OCI-LY1 (cell line): ENCODE results near the gene ADAMTSL2.

ENCODE experiments used
- H2AFZ ChIP-seq: fragments of 200-600 bp; sonication (generic), shearing (Covaris generic); 2 replicates; pipeline ENCODE4 v1.6.0; 2014; ENCODE audit warnings: antibody characterized with exemption, mild to moderate bottlenecking, low read length
- H3F3A ChIP-seq: fragments of 200-600 bp; sonication (generic), shearing (Covaris generic); 2 replicates; pipeline ENCODE4 v1.6.0; 2014; ENCODE audit warnings: mild to moderate bottlenecking, antibody characterized with exemption, low read length, moderate library complexity; ENCODE audit not compliant: insufficient read depth
- H3K27ac ChIP-seq: fragments of 200-600 bp; sonication (generic); 2 replicates; pipeline ENCODE4 v1.5.1; 2014; ENCODE audit warnings: low read length, mixed run types, mild to moderate bottlenecking, low read depth; ENCODE audit not compliant: poor library complexity, severe bottlenecking
- H3K27me3 ChIP-seq: fragments of 200-600 bp; sonication (generic); 2 replicates; pipeline ENCODE4 v1.6.0; 2014; ENCODE audit warnings: antibody characterized with exemption, mild to moderate bottlenecking, low read length, moderate library complexity; ENCODE audit not compliant: insufficient read depth
- H3K36me3 ChIP-seq: fragments of 200-600 bp; sonication (generic); 2 replicates; pipeline ENCODE4 v1.6.1; 2014; ENCODE audit warnings: mild to moderate bottlenecking, antibody characterized with exemption, low read length, moderate library complexity, mixed read lengths; ENCODE audit not compliant: insufficient read depth
- H3K4me1 ChIP-seq: fragments of 200-600 bp; sonication (generic); 2 replicates; pipeline ENCODE4 v1.5.1; 2014; ENCODE audit warnings: mild to moderate bottlenecking, low read length, moderate library complexity; ENCODE audit not compliant: insufficient read depth, severe bottlenecking
- H3K4me2 ChIP-seq: fragments of 200-600 bp; sonication (generic), shearing (Covaris generic); 2 replicates; pipeline ENCODE4 v1.6.1; 2014; ENCODE audit warnings: low read length
- H3K4me3 ChIP-seq: fragments of 200-600 bp; sonication (generic); 2 replicates; pipeline ENCODE4 v1.5.1; 2014; ENCODE audit warnings: low read length, low read depth, mild to moderate bottlenecking, mixed read lengths; ENCODE audit not compliant: poor library complexity, severe bottlenecking
- H3K79me2 ChIP-seq: fragments of 200-600 bp; shearing (Covaris generic); 2 replicates; pipeline ENCODE4 v1.6.1; 2016; ENCODE audit warnings: mixed run types, low read length, mixed read lengths; ENCODE audit not compliant: insufficient read depth
- H3K9ac ChIP-seq: fragments of 200-600 bp; sonication (generic), shearing (Covaris generic); 2 replicates; pipeline ENCODE4 v1.6.1; 2014; ENCODE audit warnings: mild to moderate bottlenecking, low read length, mixed read lengths
- H3K9me2 ChIP-seq: fragments of 200-600 bp; sonication (generic), shearing (Covaris generic); 2 replicates; pipeline ENCODE4 v1.6.1; 2014; ENCODE audit warnings: low read depth, mild to moderate bottlenecking, low read length, mixed read lengths
- H3K9me3 ChIP-seq: fragments of 200-600 bp; shearing (Covaris generic); 2 replicates; pipeline ENCODE4 v1.6.1; 2014; ENCODE audit warnings: low read length, mixed read lengths
- H4K20me1 ChIP-seq: fragments of 200-600 bp; sonication (generic), shearing (Covaris generic); 2 replicates; pipeline ENCODE4 v1.6.0; 2016; ENCODE audit warnings: mild to moderate bottlenecking, low read length; ENCODE audit not compliant: insufficient read depth
- EZH2 ChIP-seq: fragments of 200-600 bp; sonication (generic), shearing (Covaris generic); IDR thresholded peaks from 2 replicates; pipeline ENCODE4 v1.8.0; 2017; ENCODE audit warnings: borderline replicate concordance, mixed run types, mild to moderate bottlenecking, antibody characterized with exemption, low read length, moderate library complexity, mixed read lengths
- TF ChIP-seq, protein P1 (sequence below): fragments of 200-600 bp; sonication (generic), shearing (Covaris generic); IDR thresholded peaks from 2 replicates; pipeline ENCODE4 v1.5.1; 2017; ENCODE audit warnings: mild to moderate bottlenecking, antibody characterized with exemption, low read length, moderate library complexity, mixed read lengths

ADAMTSL2 gene

DNA sequence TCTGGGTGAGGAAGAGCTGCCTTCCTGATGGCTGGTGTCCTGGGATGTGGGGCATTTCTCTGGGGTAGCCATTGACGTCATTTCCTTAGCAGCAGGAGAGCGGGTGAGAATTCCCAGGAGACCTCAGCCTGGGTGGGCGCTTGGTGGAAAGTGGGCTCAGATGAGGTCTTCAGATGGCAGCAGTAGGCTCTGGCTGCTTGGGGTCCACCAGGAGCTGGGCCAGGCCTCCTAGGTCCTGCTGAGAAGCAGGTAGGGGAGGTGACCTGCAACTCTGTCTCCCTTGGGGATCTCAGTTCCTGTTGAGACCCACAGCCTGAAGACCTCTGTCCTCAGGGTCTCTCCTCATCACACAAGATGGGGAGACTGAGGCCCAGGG lies 43.2 kb downstream of the ADAMTSL2 start:
- no peak overlapping the region for H2AFZ ChIP-seq
- no peak overlapping the region for H3K27ac ChIP-seq
- no peaks in the 10 kb centered on the region for H3F3A ChIP-seq
- no peak overlapping the region for H3K4me2 ChIP-seq
- no peak overlapping the region for H3K4me3 ChIP-seq
- no peaks in the 10 kb centered on the region for H3K79me2 ChIP-seq
- no peak overlapping the region for H3K9ac ChIP-seq
- H3K9me2 ChIP-seq: no peaks in the 10 kb centered on the region
- TF ChIP-seq, protein P1, sequence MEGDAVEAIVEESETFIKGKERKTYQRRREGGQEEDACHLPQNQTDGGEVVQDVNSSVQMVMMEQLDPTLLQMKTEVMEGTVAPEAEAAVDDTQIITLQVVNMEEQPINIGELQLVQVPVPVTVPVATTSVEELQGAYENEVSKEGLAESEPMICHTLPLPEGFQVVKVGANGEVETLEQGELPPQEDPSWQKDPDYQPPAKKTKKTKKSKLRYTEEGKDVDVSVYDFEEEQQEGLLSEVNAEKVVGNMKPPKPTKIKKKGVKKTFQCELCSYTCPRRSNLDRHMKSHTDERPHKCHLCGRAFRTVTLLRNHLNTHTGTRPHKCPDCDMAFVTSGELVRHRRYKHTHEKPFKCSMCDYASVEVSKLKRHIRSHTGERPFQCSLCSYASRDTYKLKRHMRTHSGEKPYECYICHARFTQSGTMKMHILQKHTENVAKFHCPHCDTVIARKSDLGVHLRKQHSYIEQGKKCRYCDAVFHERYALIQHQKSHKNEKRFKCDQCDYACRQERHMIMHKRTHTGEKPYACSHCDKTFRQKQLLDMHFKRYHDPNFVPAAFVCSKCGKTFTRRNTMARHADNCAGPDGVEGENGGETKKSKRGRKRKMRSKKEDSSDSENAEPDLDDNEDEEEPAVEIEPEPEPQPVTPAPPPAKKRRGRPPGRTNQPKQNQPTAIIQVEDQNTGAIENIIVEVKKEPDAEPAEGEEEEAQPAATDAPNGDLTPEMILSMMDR: no peak
- no peak for TF ChIP-seq EZH2
- H3K4me1 ChIP-seq: no peaks in the 10 kb centered on the region
- H4K20me1 ChIP-seq: no peaks in the 10 kb centered on the region
- H3K27me3 ChIP-seq: 0 out of 2 replicates have a peak, but pooled peaks cover 8% of the 10 kb centered on the region
- no peaks in the 10 kb centered on the region for H3K9me3 ChIP-seq
- no peaks in the 10 kb centered on the region for H3K36me3 ChIP-seq

DNA sequence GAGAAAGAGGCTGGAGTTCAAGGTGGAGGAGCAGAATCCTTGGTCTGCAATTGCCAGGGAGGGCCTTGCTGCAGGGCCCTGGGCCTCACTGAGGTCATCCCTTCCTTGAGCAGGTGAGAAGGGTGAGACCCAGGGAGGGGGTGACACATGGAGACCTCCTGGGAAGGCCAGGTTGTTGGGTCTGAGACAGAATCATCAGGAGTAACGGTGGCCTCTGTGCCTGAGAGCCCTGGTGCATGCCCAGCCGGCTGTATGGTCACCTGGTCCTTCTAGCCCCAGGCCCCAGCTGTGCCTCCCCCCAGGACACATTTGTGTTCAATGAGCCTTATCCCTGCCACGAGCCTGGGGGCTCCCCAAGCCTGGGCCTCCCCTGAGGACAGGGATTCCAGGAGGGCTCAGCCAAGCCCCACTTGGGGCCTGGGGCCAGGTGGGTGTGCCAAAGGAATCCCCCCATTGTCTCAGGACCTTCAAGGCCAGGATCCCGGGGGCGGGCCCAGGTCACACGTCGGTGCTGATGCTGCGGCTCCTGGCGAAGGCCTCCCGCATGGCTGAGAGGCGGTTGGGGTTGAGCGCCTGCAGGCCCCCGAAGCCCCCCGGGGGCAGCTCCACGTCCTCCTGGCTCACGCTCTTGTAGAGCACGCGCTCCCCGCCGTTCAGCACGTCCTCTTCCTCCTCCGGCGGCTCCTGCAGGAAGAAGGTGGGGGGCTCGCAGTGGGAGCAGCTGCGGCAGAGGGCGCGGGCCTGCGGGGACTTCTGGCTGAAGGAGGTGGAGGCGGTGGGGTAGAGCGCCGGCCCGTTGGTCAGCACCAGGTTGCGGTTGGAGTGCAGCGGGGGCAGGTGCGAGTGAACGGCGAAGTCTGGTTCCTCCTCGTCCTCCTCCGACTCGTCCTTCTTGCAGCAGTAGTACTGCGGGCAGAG lies 44.3 kb downstream of the ADAMTSL2 start:
- Histone ChIP-seq H3K36me3 (no peaks in the 10 kb centered on the region), H3K4me3 (no peak overlapping the region), H3K27me3 (0 out of 2 replicates have a peak, but pooled peaks cover 8% of the 10 kb centered on the region), H3F3A (no peaks in the 10 kb centered on the region), H4K20me1 (no peaks in the 10 kb centered on the region), H3K4me1 (no peaks in the 10 kb centered on the region), H3K79me2 (no peaks in the 10 kb centered on the region), H3K9me2 (no peaks in the 10 kb centered on the region), H3K9ac (no peak overlapping the region), H3K4me2 (no peak overlapping the region), H3K27ac (no peak overlapping the region), H3K9me3 (no peaks in the 10 kb centered on the region), H2AFZ (no peak overlapping the region)
- TF ChIP-seq, protein P1: no peak
- TF ChIP-seq EZH2: no peak

DNA sequence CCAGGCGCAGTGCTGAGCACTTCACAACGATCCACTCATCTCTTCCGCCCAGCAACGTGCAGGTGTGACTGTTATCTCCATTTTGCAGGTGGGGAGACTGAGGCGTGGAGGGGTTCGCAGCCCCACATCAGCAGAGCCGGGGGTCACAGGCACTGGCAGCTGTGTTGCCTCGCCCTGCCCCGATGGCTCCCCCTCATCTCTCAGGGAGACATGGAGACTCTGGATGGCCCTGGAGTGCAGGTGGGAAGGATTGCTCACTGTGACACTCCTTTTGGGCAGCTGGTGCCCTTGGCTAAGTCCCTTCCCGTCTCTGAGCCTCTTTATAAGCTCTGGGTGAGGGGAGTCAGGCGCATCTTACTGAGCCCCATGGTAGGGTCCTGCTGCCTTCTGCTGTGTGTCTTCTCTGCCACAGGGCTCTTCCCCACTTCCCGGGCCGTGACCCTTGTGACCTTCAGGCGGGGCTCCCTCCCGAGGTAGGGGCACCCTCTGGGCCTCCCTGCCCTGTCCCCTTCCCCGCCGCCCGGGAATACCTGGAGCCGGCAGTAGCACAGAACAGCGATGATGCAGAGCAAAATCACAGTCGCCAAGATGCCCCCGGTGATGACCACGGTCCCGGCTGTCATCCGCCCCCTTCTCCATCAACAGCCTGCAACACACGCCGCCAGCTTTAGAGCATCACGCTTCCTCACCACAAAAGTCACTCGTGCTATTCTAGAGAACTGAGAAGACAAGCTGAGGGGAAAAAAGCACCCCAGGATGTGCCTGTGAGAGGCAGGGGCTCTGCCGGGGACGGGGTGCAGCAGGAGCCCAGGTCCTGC lies 45.3 kb downstream of the ADAMTSL2 start:
- no peak overlapping the region for H3K4me2 ChIP-seq

More for the DNA sequence above, 45.3 kb downstream of the ADAMTSL2 start:
- Histone ChIP-seq H3K4me1 (no peaks in the 10 kb centered on the region), H3K36me3 (no peaks in the 10 kb centered on the region), H3K9ac (no peak overlapping the region), H3K27me3 (0 out of 2 replicates have a peak, but pooled peaks cover 8% of the 10 kb centered on the region), H3F3A (no peaks in the 10 kb centered on the region), H3K9me2 (no peaks in the 10 kb centered on the region), H4K20me1 (no peaks in the 10 kb centered on the region), H3K4me3 (no peak overlapping the region), H3K79me2 (no peaks in the 10 kb centered on the region), H3K27ac (no peak overlapping the region), H2AFZ (no peak overlapping the region), H3K9me3 (no peaks in the 10 kb centered on the region)
- no peak for TF ChIP-seq EZH2
- TF ChIP-seq, protein P1: no peak
